ENCODE data around the gene F3.
A peak's percentile ranks its signal among the peaks of the same experiment; 100 is the strongest.

The F3 gene

DNA sequence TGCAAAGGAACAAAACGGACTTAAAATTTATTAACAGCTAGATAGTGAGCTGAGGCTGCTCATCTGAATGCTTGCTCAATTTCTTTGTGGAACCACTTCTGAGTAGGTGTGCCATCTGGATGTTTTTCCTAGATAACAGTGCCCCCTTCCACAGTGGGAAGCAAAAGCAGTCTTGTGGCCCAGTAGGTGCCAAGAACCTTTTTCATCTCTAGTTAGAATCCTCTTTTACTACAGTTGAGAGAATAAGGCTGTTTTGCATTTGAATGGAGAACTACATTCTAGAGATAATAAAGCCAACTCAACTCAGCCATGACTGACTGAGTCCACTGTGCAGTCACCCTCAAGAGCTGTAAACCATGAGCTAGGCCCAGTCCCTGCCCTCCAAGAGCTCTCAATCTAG is 13.3 kb downstream of the F3 start:
- DNase-seq (ENCODE audit: extremely low read depth, low read depth), result no peak
- TF ChIP-seq, protein P1, sequence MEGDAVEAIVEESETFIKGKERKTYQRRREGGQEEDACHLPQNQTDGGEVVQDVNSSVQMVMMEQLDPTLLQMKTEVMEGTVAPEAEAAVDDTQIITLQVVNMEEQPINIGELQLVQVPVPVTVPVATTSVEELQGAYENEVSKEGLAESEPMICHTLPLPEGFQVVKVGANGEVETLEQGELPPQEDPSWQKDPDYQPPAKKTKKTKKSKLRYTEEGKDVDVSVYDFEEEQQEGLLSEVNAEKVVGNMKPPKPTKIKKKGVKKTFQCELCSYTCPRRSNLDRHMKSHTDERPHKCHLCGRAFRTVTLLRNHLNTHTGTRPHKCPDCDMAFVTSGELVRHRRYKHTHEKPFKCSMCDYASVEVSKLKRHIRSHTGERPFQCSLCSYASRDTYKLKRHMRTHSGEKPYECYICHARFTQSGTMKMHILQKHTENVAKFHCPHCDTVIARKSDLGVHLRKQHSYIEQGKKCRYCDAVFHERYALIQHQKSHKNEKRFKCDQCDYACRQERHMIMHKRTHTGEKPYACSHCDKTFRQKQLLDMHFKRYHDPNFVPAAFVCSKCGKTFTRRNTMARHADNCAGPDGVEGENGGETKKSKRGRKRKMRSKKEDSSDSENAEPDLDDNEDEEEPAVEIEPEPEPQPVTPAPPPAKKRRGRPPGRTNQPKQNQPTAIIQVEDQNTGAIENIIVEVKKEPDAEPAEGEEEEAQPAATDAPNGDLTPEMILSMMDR (IDR thresholded peaks at IDR 0.05; ENCODE audit: low read depth, low read length, missing control alignments), result no peak
- no peak overlapping the region for H3K4me3 ChIP-seq (replicated peaks; ENCODE audit: low read depth, low read length)

DNA sequence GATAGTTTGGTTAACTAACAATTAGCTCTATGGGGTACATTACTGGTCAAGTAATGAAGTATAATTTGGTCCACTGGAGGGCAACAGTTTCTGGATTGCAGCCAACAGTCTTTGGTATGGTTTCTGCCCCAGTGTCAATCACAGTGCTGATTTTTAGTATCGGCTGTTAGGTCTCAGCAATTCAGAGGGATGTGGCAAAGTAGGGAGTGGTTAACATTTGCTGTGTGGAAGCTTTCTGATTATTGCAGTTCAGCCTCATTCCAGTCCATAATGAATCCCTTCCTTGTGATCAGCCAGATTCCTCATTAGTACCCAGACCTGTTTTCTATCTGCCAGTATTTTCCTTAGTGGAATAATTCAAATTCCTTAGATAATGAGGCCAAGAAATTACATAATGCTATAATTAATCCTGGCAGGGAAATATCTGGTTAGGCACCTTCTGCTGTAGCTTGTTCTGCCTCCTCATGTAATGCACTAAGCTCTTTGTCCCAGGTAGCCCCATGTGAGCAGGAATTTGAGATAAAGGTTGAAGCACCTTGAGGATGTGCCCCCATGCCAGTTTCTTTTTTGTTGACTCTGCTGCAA is 14.0 kb downstream of the F3 start:
- TF ChIP-seq, protein P1 (IDR thresholded peaks at IDR 0.05; ENCODE audit: low read depth, low read length, missing control alignments), result no peak
- no peak overlapping the region for H3K4me3 ChIP-seq (replicated peaks; ENCODE audit: low read depth, low read length)
- no peak for DNase-seq (ENCODE audit: extremely low read depth, low read depth)

DNA sequence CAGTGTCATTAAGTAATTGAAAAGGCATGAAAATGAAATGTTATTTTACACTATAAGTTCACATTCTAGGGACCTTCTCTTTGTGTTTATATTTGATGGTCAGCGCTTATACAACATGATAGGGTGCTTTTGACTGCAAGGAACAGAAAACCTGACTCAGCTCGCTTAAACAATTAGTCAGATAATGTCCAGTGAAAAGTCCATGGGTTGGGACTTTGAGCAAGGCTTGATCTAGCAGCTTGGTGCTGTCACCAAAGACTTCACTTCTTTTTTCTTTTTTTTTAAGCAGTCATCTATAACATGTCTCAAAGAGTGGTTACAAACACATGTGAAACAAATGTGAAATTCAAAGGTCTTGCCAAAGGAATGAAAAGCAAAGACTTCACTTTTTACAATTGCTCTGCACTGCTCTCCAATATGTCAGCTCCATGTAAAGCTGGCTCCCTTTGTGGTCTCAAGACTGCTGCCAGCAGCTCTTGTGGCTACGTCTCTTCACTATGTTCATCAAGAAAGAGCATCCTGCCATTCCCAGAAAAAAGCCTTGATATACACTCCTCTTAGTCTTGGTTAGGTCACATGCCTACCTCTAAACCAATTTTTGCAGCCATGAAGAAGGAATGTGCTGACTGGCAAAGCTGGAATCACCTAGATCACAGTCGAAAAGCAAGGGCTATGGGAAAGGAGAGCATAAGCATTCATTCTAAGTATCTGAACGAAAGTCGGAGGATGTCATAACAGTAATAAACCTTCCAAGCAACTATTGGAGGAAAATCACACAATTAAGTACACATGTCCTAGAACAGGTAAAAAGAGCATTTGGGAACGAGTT is 15.2 kb downstream of the F3 start:
- H3K4me3 ChIP-seq (replicated peaks; ENCODE audit: low read depth, low read length), result no peak overlapping the region
- TF ChIP-seq, protein P1 (IDR thresholded peaks at IDR 0.05; ENCODE audit: low read depth, low read length, missing control alignments), result no peak
- DNase-seq (ENCODE audit: extremely low read depth, low read depth), result no peak

DNA sequence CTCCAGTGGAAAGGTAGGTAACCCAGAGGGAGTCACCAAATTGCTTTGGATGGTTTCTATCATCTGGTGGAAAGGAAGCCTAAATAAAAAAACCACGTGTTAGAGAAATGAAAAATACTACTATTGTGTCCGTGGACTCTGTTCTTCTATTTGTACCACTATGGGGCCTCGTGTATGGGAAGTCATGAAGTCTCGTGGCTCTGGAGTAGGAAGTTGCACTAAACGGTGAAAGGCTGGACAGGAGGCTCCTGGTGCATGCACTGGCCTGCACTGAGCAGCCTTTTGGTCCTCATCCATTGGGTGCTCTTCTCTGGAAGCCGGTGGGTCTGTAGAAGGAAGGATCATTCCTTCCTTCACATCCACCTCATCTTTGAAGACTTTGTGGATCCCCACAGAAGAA is 17.0 kb downstream of the F3 start:
- TF ChIP-seq, protein P1 (IDR thresholded peaks at IDR 0.05; ENCODE audit: low read depth, low read length, missing control alignments), result no peak
- H3K4me3 ChIP-seq (replicated peaks; ENCODE audit: low read depth, low read length), result no peak overlapping the region

DNA sequence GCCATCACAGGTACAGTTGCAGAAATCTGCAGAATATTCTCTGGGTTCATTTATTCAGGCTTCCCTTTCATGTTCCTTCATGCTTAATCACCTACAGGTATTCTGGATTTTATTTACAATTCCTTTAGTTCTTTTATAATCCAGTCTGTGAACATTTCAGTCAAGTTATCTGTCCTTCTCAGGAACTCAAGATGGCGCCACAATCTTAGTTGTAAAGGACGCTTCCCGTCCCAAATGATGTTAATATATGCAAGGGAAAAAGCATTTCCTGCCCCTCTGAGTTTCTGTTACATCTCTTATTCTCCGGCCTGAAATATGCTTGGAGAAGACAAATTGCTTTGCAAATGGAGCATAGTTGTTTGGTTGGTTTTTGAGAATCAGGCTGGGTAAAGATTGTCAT is 19.3 kb downstream of the F3 start:
- TF ChIP-seq, protein P1 (IDR thresholded peaks at IDR 0.05; ENCODE audit: low read depth, low read length, missing control alignments), result peak; percentile 59
- H3K4me3 ChIP-seq (replicated peaks; ENCODE audit: low read depth, low read length), result no peak overlapping the region
- DNase-seq (ENCODE audit: extremely low read depth, low read depth), result peak; percentile 52

More for the DNA sequence above, 17.0 kb downstream of the F3 start:
- DNase-seq (ENCODE audit: extremely low read depth, low read depth), result no peak

- DNase-seq (ENCODE audit: extremely low read depth, low read depth), result no peak
- TF ChIP-seq, protein P1 (IDR thresholded peaks at IDR 0.05; ENCODE audit: low read depth, low read length, missing control alignments), result no peak
- no peak overlapping the region for H3K4me3 ChIP-seq (replicated peaks; ENCODE audit: low read depth, low read length)
Observed at GRCh38 chr1:94519351-94519750, 22.2 kb downstream of the F3 start.
